GM12873 (cell line): ENCODE results near the gene TBC1D9B.

Source experiments
- TF ChIP-seq, protein P1 (sequence below): IDR thresholded peaks from 2 replicates; pipeline ENCODE4 v1.5.1; 2012; ENCODE audit warnings: low read depth, mild to moderate bottlenecking, moderate library complexity, low read length, control low read depth; ENCODE audit not compliant: insufficient read depth; ENCODE audit errors: missing control alignments

Gene TBC1D9B

GRCh38 chr5:179839328-179840256 lies 68.1 kb downstream of the TBC1D9B start:
- TF ChIP-seq, protein P1, sequence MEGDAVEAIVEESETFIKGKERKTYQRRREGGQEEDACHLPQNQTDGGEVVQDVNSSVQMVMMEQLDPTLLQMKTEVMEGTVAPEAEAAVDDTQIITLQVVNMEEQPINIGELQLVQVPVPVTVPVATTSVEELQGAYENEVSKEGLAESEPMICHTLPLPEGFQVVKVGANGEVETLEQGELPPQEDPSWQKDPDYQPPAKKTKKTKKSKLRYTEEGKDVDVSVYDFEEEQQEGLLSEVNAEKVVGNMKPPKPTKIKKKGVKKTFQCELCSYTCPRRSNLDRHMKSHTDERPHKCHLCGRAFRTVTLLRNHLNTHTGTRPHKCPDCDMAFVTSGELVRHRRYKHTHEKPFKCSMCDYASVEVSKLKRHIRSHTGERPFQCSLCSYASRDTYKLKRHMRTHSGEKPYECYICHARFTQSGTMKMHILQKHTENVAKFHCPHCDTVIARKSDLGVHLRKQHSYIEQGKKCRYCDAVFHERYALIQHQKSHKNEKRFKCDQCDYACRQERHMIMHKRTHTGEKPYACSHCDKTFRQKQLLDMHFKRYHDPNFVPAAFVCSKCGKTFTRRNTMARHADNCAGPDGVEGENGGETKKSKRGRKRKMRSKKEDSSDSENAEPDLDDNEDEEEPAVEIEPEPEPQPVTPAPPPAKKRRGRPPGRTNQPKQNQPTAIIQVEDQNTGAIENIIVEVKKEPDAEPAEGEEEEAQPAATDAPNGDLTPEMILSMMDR: no peak

DNA sequence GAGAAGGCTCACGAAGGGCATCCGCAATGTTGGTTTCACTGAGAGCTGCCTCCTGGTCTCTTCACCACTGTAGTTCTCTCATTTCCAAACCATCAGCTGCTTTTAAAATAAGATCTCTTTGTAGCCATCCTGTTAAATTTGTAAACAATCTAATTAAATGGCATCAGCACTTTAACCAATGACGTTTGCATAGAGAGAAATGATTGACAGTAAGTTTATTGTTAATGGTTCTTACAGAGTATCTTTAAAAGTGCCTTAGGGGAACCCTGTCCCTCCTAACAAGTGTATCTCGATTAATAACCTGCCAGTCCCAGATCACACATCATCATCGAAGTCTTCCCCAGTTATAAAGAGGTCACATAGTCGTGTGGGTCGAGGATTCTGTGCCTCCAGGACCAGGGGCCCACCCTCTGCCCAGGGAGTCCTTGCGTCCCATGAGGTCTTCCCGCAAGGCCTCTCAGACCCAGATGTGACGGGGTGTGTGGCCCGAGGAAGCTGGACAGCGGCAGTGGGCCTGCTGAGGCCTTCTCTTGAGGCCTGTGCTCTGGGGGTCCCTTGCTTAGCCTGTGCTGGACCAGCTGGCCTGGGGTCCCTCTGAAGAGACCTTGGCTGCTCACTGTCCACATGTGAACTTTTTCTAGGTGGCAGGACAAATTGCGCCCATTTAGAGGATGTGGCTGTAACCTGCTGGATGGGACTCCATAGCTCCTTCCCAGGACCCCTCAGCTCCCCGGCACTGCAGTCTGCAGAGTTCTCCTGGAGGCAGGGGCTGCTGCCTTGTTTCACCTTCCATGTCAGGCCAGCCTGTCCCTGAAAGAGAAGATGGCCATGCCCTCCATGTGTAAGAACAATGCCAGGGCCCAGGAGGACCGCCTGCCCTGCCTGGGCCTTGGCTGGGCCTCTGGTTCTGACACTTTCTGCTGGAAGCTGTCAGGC lies 70.4 kb downstream of the TBC1D9B start:
- TF ChIP-seq, protein P1: no peak

DNA sequence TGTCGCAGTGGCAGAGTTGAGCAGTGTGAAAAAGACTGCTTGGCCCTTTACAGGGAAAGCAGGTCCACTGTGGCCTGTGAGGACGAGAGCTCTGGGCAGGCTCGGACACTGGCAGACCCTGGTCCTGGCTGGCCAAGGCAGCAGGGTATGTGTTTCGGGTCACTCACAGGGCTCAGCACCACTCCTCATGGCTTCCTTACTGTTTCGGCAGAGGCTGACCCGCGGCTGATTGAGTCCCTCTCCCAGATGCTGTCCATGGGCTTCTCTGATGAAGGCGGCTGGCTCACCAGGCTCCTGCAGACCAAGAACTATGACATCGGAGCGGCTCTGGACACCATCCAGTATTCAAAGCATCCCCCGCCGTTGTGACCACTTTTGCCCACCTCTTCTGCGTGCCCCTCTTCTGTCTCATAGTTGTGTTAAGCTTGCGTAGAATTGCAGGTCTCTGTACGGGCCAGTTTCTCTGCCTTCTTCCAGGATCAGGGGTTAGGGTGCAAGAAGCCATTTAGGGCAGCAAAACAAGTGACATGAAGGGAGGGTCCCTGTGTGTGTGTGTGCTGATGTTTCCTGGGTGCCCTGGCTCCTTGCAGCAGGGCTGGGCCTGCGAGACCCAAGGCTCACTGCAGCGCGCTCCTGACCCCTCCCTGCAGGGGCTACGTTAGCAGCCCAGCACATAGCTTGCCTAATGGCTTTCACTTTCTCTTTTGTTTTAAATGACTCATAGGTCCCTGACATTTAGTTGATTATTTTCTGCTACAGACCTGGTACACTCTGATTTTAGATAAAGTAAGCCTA lies 71.3 kb downstream of the TBC1D9B start:
- TF ChIP-seq, protein P1: no peak

GRCh38 chr5:179834120-179834519 lies 73.6 kb downstream of the TBC1D9B start:
- TF ChIP-seq, protein P1: no peak

- TF ChIP-seq, protein P1: no peak
Measured at GRCh38 chr5:179833709-179834070, 74.0 kb downstream of the TBC1D9B start.

- TF ChIP-seq, protein P1: no peak
Measured at GRCh38 chr5:179833056-179833708, 74.5 kb downstream of the TBC1D9B start.
